ENCODE data around the gene ANKS1A. TPM values are rescaled to one million over a fixed set of nuclear protein-coding genes. Genes with fewer than 3 reads are reported as not detected.
A peak's percentile ranks its signal among the peaks of the same experiment; 100 is the strongest.

The ANKS1A gene
- total RNA-seq, 1 experiment from 2014 or later = 14.8 TPM

- no peak for DNase-seq (ENCODE audit: low read depth)
Measured at GRCh38 chr6:35069262-35069661, 180.2 kb downstream of the ANKS1A start.

- DNase-seq (ENCODE audit: low read depth) = no peak
Measured at GRCh38 chr6:35070111-35070510, 181.1 kb downstream of the ANKS1A start.

GRCh38 chr6:35071347-35071994, 182.4 kb downstream of the ANKS1A start:
- no peak for DNase-seq (ENCODE audit: low read depth)

- no peak for DNase-seq (ENCODE audit: low read depth)
Measured at GRCh38 chr6:35072051-35072697, 183.1 kb downstream of the ANKS1A start.

- DNase-seq (ENCODE audit: low read depth) = no peak
Measured at GRCh38 chr6:35072698-35073055, 183.6 kb downstream of the ANKS1A start.

- no peak for DNase-seq (ENCODE audit: low read depth)
Measured at GRCh38 chr6:35073211-35073610, 184.2 kb downstream of the ANKS1A start.

- DNase-seq (ENCODE audit: low read depth) = no peak
Measured at GRCh38 chr6:35073766-35074471, 184.9 kb downstream of the ANKS1A start.

- DNase-seq (ENCODE audit: low read depth) = no peak
Measured at GRCh38 chr6:35076997-35077712, 188.1 kb downstream of the ANKS1A start.

- DNase-seq (ENCODE audit: low read depth) = no peak
Measured at GRCh38 chr6:35077713-35078105, 188.7 kb downstream of the ANKS1A start.

- no peak for DNase-seq (ENCODE audit: low read depth)
Measured at GRCh38 chr6:35078226-35078850, 189.3 kb downstream of the ANKS1A start.

GRCh38 chr6:35078896-35079295, 189.8 kb downstream of the ANKS1A start:
- no peak for DNase-seq (ENCODE audit: low read depth)

- DNase-seq (ENCODE audit: low read depth) = no peak
Measured at GRCh38 chr6:35079311-35080000, 190.4 kb downstream of the ANKS1A start.

GRCh38 chr6:35080016-35080680, 191.1 kb downstream of the ANKS1A start:
- no peak for DNase-seq (ENCODE audit: low read depth)

- no peak for DNase-seq (ENCODE audit: low read depth)
Measured at GRCh38 chr6:35080821-35081425, 191.9 kb downstream of the ANKS1A start.

- peak; percentile 57 for DNase-seq (ENCODE audit: low read depth)
Measured at GRCh38 chr6:35081426-35081851, 192.4 kb downstream of the ANKS1A start.

GRCh38 chr6:35082046-35082732, 193.1 kb downstream of the ANKS1A start:
- no peak for DNase-seq (ENCODE audit: low read depth)

- DNase-seq (ENCODE audit: low read depth) = no peak
Measured at GRCh38 chr6:35082733-35083403, 193.8 kb downstream of the ANKS1A start.

- no peak for DNase-seq (ENCODE audit: low read depth)
Measured at GRCh38 chr6:35083507-35083906, 194.5 kb downstream of the ANKS1A start.

GRCh38 chr6:35084041-35084491, 195.0 kb downstream of the ANKS1A start:
- no peak for DNase-seq (ENCODE audit: low read depth)

All from Daoy (cell line).